ENCODE results near the gene HOXD8. TPM values are rescaled to one million over a fixed set of nuclear protein-coding genes. Genes with fewer than 3 reads are reported as not detected.

The HOXD8 gene
- total RNA-seq, 1 donor = 0.45 TPM

GRCh38 chr2:176142281-176142680, 12.8 kb downstream of the HOXD8 start:
- H3K4me3 ChIP-seq (ENCODE audit: low read depth, low read length) = no peak overlapping the region
- TF ChIP-seq CTCF (IDR thresholded peaks at IDR 0.05; ENCODE audit: insufficient read depth, low read length) = no peak
- DNase-seq (ENCODE audit: low read depth) = no peak

- H3K4me3 ChIP-seq (ENCODE audit: low read depth, low read length) = no peak overlapping the region
- no peak for TF ChIP-seq CTCF (IDR thresholded peaks at IDR 0.05; ENCODE audit: insufficient read depth, low read length)
- no peak for DNase-seq (ENCODE audit: low read depth)
Measured at GRCh38 chr2:176145085-176145969, 15.8 kb downstream of the HOXD8 start.

GRCh38 chr2:176146101-176146500, 16.6 kb downstream of the HOXD8 start:
- TF ChIP-seq CTCF (IDR thresholded peaks at IDR 0.05; ENCODE audit: insufficient read depth, low read length) = no peak
- no peak overlapping the region for H3K4me3 ChIP-seq (ENCODE audit: low read depth, low read length)
- no peak for DNase-seq (ENCODE audit: low read depth)

GRCh38 chr2:176146645-176147044, 17.1 kb downstream of the HOXD8 start:
- H3K4me3 ChIP-seq (ENCODE audit: low read depth, low read length) = no peak overlapping the region
- no peak for TF ChIP-seq CTCF (IDR thresholded peaks at IDR 0.05; ENCODE audit: insufficient read depth, low read length)
- no peak for DNase-seq (ENCODE audit: low read depth)

- DNase-seq (ENCODE audit: low read depth) = no peak
- TF ChIP-seq CTCF (IDR thresholded peaks at IDR 0.05; ENCODE audit: insufficient read depth, low read length) = no peak
- H3K4me3 ChIP-seq (ENCODE audit: low read depth, low read length) = no peak overlapping the region
Measured at GRCh38 chr2:176147210-176147799, 17.8 kb downstream of the HOXD8 start.

- H3K4me3 ChIP-seq (ENCODE audit: low read depth, low read length) = no peak overlapping the region
- no peak for DNase-seq (ENCODE audit: low read depth)
- no peak for TF ChIP-seq CTCF (IDR thresholded peaks at IDR 0.05; ENCODE audit: insufficient read depth, low read length)
Measured at GRCh38 chr2:176147800-176148496, 18.4 kb downstream of the HOXD8 start.

Measured in fibroblast of the aortic adventitia (primary cell).